ENCODE results near the gene TADA2A. TPM values are rescaled to one million over a fixed set of nuclear protein-coding genes. Genes with fewer than 3 reads are reported as not detected.
"Not testable (repeated sequence)": the region's sequence is repeated elsewhere in the genome, so short reads cannot be mapped to it uniquely, and the experiment has no call there.

Gene TADA2A
- total RNA-seq, 1 donor from 2014 or later: 36.2 TPM

DNA sequence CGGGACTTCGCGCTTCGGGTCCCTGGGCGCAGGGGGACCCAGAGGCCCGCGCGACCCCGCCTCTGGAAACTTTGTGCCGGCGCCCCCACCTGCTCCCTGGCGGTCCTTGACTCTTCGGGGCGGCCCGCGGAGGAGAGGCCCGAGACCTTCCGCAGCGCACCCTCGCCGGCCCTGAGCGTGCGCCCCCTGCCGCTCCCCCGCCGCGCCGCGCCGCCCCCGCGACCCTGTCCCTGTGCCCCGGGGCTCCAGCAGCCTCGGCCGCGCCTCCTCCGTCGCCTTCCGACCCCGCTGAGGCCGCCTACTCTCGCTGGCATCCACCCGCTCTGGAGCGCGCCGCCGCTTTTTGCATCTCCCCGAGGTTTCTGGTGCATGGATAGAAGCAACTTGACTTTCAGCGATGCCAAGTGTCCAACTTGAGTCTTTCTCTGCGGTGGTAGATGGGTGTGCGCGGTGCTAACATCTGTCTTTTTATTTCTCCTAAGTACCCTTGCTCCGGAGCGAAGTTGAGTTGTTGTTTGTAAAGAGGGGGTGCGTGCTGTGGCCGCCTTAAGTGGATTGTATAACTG is 83.4 kb downstream of the TADA2A start:
- intact Hi-C loops (cut with micrococcal nuclease): loop anchor here (1.0 to 2.0 kb wide), 2 partner anchors 59 to 117 kb away; no protein-coding TSS in a partner anchor

DNA sequence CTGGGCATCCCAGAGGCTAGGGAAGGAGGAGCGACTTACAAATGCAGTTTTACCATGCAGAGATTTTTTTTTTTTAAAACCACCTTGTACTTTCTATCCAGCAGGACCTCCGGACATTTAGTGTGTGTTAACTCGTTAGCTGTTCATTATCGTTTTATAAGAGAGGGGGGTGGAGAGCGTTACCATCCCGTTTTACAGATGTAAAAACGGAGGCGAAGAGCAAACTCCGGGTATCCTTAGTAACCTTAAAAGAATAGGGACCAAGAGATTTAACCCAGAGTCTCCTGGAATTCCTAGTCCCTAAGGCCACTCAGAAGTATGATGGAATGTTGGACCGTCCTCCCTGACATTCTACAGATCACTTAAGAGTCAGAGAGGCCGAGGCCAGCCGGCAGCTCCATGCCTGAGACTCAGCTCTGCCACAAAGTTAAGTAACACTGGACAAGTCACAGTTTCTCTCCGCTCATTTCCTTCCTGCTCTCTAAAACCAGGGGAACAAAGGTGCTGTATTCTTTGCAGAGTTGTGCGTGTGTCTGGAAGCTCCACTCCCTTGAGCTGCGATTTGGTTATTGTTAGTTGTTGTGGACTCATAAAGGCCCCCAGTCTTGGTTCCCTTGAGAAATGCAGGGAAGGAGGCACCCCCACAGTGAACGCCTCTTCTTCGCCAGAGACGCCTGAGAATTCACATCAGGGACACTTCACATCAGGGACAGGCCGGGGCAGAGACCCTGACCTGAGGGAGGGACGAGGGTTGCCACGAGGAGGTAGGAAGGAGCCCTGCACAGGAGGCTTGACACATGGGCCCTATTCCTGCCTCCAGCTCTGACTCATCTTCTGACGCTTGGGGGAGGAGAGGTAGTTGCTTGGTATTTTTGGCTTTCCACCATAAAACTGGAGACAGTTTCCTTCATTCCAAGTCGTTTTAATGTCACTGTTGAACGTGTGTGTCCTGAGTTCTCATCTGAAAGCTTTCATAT is 84.2 kb downstream of the TADA2A start:
- intact Hi-C loops (cut with micrococcal nuclease): loop anchor here (1.0 to 2.0 kb wide), 2 partner anchors 60 to 118 kb away; no protein-coding TSS in a partner anchor

DNA sequence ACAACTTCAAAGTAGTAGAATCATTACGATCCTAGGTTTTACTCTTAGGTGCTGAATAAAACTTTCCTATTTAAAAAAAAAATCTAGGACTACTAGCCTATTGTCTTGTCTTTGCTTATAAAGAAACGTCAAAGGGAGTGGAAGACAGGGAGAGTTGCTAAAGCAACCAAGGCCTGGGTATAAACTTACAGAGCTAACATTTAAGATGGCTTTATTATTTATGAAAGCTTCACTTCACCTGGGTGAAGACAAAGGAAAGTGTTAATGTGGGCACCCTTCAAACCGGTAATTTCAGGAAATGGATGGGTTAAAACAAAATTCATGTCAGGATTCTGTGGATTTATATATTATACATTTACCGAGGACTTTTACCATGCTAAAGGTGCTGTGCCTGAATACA is 85.5 kb downstream of the TADA2A start:
- intact Hi-C loops (cut with micrococcal nuclease): no loop called here

DNA sequence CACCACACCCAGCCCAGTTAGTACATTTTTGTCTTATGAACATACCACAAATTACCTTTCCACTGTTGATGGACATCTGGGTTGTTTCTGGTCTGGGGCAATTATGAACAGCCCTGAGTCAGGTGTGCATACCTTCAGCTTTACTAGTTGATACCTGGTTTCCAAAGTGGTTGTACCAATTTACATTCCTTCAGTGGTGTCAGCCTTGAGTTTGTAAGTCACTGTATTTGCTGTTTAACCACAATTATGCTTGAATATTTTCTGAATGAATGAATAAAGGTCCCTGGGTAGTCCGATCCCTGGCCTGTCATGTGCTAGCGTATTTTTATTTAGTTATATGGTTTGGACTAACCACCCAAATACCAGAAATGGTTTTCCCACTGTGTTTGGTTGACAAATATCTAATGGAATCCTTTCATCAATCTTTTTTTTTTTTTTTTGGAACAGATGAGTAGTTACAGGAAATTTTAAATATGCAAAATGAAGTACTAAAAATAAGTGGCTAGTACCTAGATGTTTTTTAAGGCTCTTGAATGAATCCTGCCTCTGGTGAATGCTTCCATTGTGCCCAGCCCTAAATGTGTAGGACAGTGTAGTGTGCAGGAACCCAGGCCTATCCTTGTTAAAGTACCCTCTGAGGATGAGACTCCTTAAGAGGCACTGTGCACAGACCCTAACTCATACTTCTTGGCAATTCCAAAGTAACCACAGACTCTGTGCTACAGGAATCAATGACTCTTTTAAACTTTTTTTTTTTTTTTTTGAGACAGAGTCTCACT is 86.8 kb downstream of the TADA2A start:
- intact Hi-C loops (cut with micrococcal nuclease): no loop called here

DNA sequence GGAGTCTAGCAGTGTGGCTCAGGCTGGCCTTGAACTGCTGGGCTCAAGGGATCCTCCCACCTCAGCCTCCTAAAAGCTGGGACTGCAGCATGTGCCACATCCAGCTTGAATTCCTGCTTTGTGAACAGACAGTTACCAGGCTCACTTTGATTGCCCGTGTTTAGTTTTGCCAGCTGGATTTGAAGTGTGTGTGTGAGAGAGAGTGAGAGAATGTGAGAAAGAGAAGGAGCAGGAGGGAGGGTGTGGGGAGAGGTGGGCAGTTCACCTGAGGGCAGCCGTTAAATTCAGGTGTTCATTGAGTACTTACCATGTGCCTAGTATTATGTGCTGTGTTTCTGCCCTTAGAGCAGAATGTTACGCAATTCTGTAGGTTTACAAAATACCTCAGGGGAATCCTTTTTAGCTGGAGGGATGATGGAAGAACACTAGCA is 87.7 kb downstream of the TADA2A start:
- intact Hi-C loops (cut with micrococcal nuclease): no loop called here

DNA sequence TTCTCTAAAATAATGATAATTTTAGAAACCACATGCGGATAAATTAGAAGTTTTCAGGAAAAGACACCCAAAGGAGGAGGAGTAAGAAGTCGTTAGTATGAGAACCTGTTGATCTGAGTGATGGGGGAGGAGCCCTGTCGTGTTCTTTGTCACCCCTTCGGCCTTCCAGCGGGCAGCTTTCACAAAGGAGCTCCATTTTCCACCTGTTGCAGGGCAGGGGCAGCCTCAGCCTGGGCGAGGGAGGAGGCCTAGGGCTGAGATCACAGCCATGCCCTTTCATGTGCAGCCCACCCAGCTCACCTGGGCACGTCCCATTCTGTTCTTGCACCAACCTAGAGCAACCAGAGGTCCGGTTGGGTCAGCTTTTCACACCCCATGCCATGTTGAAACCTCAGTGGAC is 88.3 kb downstream of the TADA2A start:
- intact Hi-C loops (cut with micrococcal nuclease): no loop called here

DNA sequence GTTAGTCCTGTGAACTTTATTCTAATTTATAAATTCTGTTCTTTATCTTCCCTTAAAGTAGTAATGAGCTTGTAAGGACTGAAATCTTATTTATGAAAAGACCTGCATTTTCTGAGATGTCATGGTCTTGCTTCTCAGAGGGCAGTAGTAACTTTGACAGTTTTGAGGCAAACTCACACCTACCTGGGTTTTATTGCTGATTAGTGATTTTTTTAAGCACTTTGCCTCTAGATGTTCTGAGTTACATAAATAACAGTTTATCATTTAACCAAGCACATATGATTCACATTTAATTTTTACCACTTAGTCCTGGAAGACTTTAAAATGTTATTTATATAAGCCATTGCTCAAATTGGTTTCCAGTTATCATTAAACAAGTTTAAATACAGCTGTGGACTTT is 93.7 kb downstream of the TADA2A start:
- intact Hi-C loops (cut with micrococcal nuclease): no loop called here

DNA sequence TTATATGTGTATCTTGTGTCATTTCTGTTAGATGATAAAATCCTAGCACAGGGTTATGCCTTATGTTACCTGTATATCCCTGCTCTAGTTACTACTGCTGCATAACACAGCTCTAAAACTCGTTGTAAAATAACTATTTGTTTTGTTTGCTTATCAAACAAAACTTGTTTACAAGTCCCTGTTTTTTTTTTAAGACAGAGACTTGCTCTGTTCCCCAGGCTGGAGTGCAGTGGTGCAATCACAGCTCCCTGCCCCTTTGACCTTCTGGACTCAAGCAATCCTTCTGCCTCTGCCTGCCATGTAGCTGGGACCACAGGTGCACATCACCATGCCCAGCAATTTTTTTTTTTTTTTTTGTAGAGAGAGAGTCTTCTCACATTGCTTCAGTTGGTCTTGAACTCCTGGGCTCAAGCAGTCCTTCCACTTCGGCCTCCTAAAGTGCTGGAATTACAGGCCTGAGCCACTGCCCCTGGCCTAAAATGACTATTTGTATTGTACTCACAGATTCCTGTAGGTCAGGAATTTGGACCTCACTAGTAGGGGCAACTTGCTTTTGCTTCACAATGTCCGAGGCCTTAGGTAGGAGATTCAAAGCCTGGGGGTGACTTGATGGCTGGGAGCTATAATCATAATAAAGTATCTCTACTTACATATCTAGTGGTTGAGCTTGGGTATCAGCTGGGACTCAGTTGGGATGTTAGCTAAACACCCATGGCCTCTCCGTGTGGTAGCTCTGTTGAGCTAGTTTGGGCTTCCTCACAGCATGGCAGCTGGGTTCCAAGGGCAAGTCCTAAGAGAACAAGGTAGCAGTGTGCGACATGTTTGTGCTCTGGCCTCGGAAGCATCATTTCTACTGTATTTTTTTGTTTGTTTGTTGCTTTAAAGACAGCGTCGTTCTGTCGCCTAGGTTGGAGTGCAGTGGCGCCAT is 95.6 kb downstream of the TADA2A start:
- intact Hi-C loops (cut with micrococcal nuclease): no loop called here

DNA sequence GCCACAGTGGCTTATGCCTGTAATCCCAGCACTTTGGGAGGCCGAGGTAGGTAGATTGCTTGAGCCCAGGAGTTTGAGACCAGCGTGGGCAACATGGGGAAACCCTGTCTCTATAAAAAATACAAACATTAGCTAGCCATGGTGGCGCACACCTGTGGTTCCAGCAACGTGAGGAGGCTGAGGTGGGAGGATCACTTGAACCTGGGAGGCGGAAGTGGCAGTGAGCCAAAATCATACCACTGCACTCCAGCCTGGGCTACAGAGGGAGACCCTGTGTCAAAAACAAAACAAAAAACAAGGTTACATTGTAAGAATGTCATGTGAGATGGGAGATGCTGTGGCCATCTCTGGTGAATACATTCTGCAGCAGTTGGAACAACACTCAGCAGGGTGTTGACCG is 96.5 kb downstream of the TADA2A start:
- intact Hi-C loops (cut with micrococcal nuclease): no loop called here

DNA sequence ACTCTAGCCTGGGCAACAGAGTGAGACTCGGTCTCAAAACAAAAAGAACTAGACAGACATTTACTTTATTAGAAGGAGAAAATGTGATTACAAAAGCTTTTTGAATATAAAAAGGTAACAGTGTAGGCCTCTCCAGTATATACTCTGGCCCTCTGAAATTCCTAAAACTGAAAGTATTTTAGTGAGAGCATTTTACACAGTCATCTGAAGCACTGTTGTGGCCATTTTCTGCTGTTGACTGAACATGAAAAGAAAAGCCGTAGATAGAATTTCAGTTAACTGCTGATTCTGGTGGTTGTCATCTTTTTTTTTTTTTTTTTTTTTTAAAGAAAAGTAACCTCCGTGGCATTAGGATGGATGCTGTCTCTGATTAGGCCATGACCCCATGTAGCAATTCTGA is 98.6 kb downstream of the TADA2A start:
- intact Hi-C loops (cut with micrococcal nuclease): no loop called here

DNA sequence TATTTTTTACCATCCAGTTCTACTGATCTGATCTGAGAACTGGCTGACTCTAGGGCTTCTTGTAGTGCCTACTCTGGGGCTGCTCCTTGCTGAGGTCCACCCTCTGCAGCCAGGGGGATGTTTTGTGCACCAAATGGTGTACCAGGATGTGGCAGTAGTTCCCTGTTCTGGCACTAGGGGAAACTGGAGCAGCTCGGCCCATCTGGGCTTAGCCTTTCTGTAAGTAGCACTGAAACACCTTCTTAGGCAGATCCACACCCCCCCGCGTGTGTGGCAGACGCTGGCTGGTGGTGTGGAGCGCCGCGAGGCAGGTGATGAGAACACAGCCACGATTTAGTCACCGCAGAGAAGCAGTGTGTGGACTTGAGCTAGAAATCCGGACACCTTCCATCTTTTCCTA is 100.0 kb downstream of the TADA2A start:
- intact Hi-C loops (cut with micrococcal nuclease): no loop called here

DNA sequence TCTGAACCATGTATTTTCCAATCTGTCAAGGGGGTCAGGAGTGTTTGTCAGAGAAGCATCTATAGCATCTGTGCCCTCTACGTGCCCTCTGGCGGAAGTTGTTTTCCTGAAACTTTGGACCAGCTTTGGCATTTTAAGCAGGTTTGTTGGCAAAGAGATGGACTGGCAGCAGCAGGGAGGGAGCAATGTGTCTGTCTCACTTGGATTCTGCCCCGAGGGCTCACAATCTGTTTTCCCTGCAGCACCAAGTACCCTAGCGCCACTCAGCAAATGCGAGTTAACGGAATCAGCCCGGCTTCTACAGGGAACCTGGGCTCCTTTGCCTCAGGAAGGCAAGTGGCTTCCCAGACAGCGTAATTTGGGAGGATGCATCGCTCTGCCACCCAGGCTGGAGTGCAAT is 100.4 kb downstream of the TADA2A start:
- intact Hi-C loops (cut with micrococcal nuclease): no loop called here

DNA sequence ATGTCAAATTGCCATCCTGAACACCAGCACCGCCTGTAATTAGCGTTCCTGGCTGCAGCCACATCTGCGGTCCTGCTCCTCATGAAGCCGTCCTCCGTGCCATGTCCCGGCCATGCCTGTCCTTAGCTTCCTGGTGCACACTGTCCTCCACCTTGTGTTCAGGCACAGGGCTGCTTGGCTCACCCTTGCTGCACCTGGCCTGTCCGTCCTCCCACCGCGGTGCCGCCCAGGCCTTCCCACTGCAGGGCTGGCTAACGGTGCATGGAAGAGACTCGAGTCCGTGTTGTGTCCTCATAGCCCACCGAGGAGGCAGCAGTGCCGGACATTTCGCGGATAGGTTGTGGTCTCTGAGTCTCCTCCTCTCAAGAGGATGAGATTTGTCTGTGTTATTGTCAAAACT is 103.4 kb downstream of the TADA2A start:
- intact Hi-C loops (cut with micrococcal nuclease): no loop called here

DNA sequence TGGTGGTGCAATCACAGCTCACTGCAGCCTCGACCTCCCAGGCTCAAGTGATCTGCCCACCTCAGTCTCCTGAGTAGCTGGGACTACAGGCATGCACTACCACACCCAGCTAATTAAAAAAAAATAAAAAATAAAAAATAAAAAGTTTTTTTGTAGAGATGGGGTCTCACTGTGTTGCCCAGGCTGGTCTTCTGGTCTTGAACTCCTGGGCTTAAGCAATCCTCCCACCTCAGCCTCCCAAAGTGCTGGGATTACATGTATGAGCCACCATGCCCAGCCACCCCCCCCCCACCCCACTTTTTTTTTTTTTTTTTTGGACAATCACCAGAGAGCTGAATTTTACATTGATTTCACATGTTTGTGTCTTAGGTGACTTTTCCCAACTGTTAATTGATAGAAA is 105.0 kb downstream of the TADA2A start:
- intact Hi-C loops (cut with micrococcal nuclease): not testable (repeated sequence)

DNA sequence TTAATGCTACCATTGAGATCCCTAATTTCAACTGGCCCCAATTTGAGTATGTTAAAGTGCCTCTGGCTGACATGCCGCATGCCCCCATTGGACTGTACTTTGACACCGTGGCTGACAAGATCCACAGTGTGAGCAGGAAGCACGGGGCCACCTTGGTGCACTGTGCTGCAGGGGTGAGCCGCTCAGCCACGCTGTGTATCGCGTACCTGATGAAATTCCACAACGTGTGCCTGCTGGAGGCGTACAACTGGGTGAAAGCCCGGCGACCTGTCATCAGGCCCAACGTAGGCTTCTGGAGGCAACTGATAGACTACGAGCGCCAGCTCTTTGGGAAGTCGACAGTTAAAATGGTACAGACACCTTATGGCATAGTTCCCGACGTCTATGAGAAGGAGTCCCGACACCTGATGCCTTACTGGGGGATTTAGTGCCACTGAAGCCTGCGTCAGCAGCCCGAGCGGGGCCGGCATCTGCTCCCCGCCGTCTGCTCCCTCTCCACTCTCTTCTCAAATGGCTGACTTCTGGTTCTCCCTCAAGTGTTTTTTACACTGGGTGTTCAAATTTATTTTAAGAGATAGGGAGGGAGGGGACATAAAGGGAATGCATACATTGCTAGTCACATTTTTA is 105.9 kb downstream of the TADA2A start:
- intact Hi-C loops (cut with micrococcal nuclease): no loop called here

DNA sequence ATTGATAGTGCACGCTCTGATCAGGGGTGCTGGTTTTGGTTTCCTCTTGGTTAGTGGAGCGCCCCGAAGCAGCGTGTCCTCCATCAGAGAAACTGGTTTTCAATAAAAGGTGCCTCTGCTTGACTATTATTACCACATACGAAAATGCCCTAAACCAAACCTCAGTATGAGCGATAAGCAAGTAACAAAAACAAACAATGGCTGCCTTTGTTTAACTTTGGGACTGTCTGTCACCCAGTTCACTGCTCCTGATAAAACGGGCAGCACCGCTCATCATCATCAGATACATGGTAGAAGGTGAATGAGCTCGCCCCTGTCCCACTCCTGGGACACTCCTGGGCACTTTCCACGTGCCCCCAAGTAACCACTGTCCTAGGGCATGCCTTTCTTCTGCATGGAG is 107.0 kb downstream of the TADA2A start:
- intact Hi-C loops (cut with micrococcal nuclease): no loop called here

DNA sequence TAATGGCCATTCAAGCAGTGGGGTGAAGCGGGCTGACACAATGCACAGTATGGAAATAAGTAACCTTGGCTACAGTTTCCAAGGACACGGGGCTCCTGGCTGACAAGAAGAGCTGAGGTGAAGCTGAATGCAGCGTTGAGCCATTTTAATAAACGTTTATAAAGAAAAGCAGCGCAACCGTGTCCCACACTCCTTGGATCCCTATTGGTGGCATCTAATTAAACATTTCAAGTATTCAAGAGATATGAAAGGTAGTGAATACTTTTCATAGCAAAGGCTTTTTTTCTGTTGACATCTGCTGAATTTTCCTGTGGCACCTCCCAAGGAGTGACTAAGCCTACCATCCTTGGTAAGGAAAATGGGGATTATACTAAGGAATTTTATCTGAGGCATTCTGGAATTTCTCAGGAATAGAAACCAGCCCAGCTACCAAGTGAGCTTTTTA is 109.5 kb downstream of the TADA2A start:
- intact Hi-C loops (cut with micrococcal nuclease): no loop called here

DNA sequence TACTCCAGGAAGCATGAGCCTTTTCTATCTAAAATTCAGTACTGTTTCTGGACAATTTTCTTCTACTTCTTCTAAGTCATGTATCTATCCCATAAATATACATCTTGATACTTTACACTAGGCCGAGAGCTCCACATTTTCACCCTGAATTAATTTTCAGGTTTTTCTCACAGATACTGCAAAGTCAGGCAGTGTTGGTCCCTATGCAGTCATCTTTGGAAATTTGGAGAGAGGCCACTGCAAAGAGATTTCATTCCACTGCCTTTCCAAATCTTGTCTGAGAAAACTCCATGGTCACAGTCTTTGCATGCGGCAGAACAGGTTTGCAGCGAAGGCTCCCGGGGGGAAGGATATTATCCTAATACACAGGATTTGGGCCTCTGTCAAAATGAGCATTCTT is 111.2 kb downstream of the TADA2A start:
- intact Hi-C loops (cut with micrococcal nuclease): no loop called here

DNA sequence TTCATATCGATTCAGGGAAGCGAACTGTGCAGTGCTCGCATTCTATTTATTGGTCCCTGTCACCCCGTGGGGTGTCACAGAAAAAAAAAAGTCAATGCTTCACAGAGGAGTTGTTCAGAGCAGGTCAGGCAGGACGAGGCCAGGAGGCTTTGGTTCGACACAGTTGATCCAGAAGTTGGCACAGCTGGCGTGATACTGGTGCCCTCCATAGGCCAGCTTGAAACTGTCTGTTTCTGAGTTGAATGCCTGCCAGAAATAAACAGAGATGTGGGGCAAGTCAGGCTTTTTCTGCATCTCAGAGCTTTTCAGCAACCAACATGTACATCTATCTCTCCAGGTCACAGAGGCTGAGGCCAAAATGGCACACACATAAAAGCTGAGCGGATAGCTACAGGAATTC is 112.1 kb downstream of the TADA2A start:
- intact Hi-C loops (cut with micrococcal nuclease): no loop called here

DNA sequence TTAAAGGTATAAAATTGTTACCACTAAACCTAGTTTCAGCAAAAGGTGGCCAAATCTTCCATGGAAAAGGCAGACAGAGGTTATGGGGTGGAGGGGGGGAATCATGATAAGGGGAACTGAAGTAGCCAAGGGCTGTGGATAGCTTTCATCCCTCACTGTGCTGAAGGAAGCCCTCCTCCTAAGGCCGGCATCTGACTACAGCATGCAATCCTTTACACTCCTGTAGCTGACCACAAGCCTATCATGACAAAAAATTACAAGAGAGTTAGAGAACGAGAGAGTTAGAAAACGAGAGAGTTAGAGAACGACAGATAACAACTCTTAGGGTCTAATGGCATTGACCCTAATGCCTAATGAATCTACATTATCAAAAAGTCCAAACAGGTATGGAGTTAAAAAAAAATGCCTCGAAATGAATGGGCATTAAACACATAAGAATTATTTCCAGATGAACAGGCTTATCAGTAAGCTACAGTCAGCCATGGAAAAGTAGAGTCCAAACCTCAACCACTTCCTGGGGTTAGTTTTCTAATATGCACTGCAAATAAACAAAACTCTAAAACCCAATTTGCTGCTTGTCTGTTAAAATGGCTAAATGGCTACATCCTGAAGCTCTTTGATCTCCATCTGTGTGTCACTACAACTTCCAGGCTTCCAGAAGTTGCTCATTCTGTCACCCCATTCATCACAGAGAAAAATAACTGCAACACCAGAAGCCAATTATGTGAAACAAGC is 112.7 kb downstream of the TADA2A start:
- intact Hi-C loops (cut with micrococcal nuclease): no loop called here

Data from T-helper 1 cell treated with Interleukin-12 subunit alpha and Interleukin-12 subunit beta and Interleukin-4 antibody, amounts not matched to agents 30 ng/mL and 1 ng/mL, for 36 hours (primary cell).